Testis (tissue), 3 donors: ENCODE data around the gene HYKK. TPM values are rescaled to one million over a fixed set of nuclear protein-coding genes. Genes with fewer than 3 reads are reported as not detected.

ENCODE experiments used
- DNase-seq: peaks from one replicate; pipeline ENCODE4 v3.0.0-alpha.2; 2019
- H3K27ac ChIP-seq, 2 donors: fragments of 200-600 bp; sonication (generic); one replicate each; pipeline ENCODE4 v1.5.1; 2019
- H3K27me3 ChIP-seq: fragments of 200-600 bp; sonication (generic); one replicate; pipeline ENCODE4 v1.5.1; 2019
- H3K36me3 ChIP-seq: fragments of 200-600 bp; sonication (generic); one replicate; pipeline ENCODE4 v1.5.1; 2017; ENCODE audit warnings: low read depth; ENCODE audit errors: missing control alignments
- H3K4me1 ChIP-seq: fragments of 200-600 bp; sonication (generic); one replicate; pipeline ENCODE4 v1.5.1; 2019
- H3K4me3 ChIP-seq, 2 donors: fragments of 200-600 bp; sonication (generic); one replicate each; pipeline ENCODE4 v1.5.1; 2017 to 2019
- H3K9me3 ChIP-seq: fragments of 200-600 bp; sonication (generic); one replicate; pipeline ENCODE4 v1.5.1; 2017
- POLR2A ChIP-seq: fragments of 450-650 bp; IDR thresholded peaks from one replicate; pipeline ENCODE4 v1.6.1; 2017; ENCODE audit warnings: antibody characterized with exemption, mild to moderate bottlenecking, moderate library complexity
- WGBS, 2 donors: methylation state at CpG; one replicate each; pipeline ENCODE4 v1.1.5; 2018; 5-methylcytosine and 5-hydroxymethylcytosine counted together
- intact Hi-C: fragments of 100-400 bp; cut with DNase I; formaldehyde crosslinking; loops from one replicate; pipeline ENCODE4 v1.15.1; 2023; ENCODE audit warnings: low total_unique reads
- polyA plus RNA-seq: library from polyadenylated mRNA; stranded (reverse); fragments of 350-450 nt; fragmentation: Illumina TruSeq; extraction: RNeasy Lipid Tissue Mini Kit (QIAGEN cat#74804); gene quantifications from one replicate; pipeline ENCODE4 v1.2.3, GENCODE V29; 2014; ENCODE audit warnings: low read depth, low replicate concordance; ENCODE audit not compliant: insufficient read depth
- total RNA-seq, 2 donors: library from RNA; depleted of rRNA; stranded (reverse); fragments of >200 nt; gene quantifications; one replicate each; pipeline ENCODE4 v1.2.3, GENCODE V29; 2016
- TF ChIP-seq, protein P1 (sequence below), 3 experiments: fragments of 450-650 bp in 2 of 3; fragments of 200-600 bp in 1 of 3; sonication (generic) in 1 of 3; IDR thresholded peaks; one replicate each; pipeline ENCODE4 v1.5.1; 2016 to 2019; ENCODE audit warnings: antibody characterized with exemption in 3 of 3, mild to moderate bottlenecking in 2 of 3, moderate library complexity in 1 of 3

HYKK gene
- total and polyA plus RNA-seq, 3 donors from 2014 or later: 5.9 to 8.8 (median 7.0) TPM

DNA sequence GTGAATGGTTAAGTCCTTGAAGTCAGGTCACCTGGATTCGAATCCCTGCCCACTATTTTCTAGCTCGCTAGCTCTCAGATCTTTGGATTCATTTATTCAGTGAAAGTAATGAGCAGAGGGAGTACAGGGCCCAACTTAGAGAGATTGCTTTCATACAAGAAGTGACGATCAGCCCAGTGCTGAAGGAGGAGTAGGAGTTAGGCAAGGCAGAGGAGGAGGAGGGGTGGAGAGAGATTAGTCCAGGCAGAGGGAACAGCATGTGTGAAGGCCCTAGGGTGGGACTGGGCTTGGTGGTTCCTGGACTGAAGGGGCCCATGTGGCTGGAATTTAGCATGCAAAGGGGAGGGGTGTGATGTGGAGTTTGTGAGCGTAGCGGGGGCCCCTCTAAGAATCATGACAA is 54.1 kb downstream of the HYKK start:
- H3K27ac ChIP-seq: no peak overlapping the region
- no peaks in the 10 kb centered on the region for H3K9me3 ChIP-seq
- 79 to 92% methylated on average over 5 of the region's 5 CpGs for whole genome bisulfite sequencing, 2 donors
- H3K4me3 ChIP-seq: no peak overlapping the region
- TF ChIP-seq, protein P1, sequence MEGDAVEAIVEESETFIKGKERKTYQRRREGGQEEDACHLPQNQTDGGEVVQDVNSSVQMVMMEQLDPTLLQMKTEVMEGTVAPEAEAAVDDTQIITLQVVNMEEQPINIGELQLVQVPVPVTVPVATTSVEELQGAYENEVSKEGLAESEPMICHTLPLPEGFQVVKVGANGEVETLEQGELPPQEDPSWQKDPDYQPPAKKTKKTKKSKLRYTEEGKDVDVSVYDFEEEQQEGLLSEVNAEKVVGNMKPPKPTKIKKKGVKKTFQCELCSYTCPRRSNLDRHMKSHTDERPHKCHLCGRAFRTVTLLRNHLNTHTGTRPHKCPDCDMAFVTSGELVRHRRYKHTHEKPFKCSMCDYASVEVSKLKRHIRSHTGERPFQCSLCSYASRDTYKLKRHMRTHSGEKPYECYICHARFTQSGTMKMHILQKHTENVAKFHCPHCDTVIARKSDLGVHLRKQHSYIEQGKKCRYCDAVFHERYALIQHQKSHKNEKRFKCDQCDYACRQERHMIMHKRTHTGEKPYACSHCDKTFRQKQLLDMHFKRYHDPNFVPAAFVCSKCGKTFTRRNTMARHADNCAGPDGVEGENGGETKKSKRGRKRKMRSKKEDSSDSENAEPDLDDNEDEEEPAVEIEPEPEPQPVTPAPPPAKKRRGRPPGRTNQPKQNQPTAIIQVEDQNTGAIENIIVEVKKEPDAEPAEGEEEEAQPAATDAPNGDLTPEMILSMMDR (IDR thresholded peaks at IDR 0.05): no peak
- no peak for TF ChIP-seq POLR2A
- intact Hi-C loops: loop anchor here (10.0 kb wide), 1 partner anchor 57 kb away; the partner anchor contains the start of gene HYKK
- no peak for DNase-seq
- H3K36me3 ChIP-seq: no peaks in the 10 kb centered on the region
- H3K4me1 ChIP-seq: peaks cover 9% of the 10 kb centered on the region
- no peaks in the 10 kb centered on the region for H3K27me3 ChIP-seq

DNA sequence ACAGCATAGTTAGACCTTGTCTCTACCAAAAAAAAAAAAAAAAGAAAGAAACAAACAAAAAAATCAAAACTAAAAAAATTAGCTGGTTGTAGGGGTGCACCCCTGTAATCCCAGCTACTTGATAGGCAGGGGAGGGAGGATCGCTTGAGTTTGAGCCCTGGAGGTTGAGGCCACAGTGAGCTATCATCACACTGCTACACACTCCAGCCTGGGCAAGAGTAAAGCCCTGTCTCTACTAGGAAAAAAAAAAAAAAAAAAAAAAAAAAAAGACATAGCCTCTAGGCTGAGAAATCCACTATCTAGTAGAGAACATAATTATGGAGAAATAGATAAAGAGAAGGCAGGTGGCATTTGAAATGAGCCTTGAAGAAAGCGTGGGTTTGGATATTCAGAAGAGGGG is 55.7 kb downstream of the HYKK start:
- intact Hi-C loops: loop anchor here (10.0 kb wide), 1 partner anchor 58 kb away; the partner anchor contains the start of gene HYKK
- WGBS, 2 donors: 83 to 94% methylated on average over 2 of the region's 2 CpGs
- DNase-seq: no peak
- Histone ChIP-seq H3K4me1 (peaks cover 9% of the 10 kb centered on the region), H3K4me3 (no peak overlapping the region), H3K36me3 (no peaks in the 10 kb centered on the region), H3K27me3 (no peaks in the 10 kb centered on the region), H3K27ac (no peak overlapping the region), H3K9me3 (no peaks in the 10 kb centered on the region)
- TF ChIP-seq, protein P1 (IDR thresholded peaks at IDR 0.05): no peak
- TF ChIP-seq POLR2A: no peak

DNA sequence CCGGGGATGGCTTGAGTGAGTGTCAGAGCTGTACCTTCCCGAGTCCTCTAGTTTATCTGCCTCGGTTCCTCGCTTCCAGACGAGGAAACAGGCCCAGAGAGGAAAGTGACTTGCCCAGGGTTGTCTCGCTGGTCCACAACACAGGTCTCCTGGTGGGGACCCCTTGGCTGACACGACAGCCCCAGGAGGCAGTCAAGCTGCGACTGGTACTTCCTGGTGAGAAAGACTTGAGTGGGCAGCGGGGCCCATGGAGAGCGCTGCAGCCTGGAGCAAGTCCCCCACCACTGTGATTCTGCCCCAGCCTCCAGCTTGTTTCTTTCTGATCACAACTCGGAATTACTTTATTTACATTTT is 57.3 kb downstream of the HYKK start:
- Histone ChIP-seq H3K9me3 (no peaks in the 10 kb centered on the region), H3K36me3 (no peaks in the 10 kb centered on the region), H3K4me1 (peaks cover 9% of the 10 kb centered on the region), H3K27me3 (no peaks in the 10 kb centered on the region), H3K27ac (no peak overlapping the region), H3K4me3 (peak overlapping the region; percentile 56 to 62)
- 48 to 73% methylated on average over 8 to 11 of the region's 11 CpGs for WGBS, 2 donors
- no peak for TF ChIP-seq POLR2A
- TF ChIP-seq, protein P1 (IDR thresholded peaks at IDR 0.05): no peak
- no peak for DNase-seq
- intact Hi-C loops: loop anchor here (10.0 kb wide), 1 partner anchor 60 kb away; the partner anchor contains the start of gene HYKK

DNA sequence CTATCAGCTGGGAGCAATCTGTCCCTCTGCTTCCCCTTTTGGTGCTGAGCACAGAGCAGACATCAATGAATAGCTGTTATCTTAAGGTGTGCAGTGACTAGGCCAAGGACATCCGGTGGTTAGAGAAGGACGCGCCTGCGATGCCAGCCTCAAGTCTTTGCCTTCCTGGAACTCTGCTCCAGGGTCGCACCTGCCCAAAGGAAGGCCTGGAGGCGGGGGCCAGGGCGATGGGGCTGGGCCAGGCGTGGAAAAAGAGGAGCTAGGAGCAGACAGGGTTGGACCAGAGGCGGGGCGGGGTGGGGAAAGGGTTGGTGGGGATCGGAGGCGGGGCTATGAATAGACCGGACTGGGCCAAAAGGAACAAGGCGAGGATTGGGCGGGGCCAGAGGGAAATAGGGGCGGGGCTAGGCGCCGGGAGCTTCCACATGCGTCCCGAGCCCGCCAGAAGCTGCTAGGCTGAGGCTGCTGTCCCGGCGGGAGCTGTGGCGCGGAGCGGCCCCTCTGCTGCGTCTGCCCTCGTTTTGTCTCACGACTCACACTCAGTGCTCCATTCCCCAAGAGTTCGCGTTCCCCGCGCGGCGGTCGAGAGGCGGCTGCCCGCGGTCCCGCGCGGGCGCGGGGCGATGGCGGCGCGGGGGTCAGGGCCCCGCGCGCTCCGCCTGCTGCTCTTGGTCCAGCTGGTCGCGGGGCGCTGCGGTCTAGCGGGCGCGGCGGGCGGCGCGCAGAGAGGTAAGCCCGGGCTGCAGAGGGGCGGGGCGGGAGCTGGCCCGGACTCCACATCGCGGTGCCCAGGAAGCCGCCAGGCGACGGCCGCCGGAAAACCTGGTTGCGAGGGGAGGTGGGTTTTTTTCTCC is 57.9 kb downstream of the HYKK start, which contains the start of gene CHRNA5:
Gene CHRNA5, plus strand, starts transcription at position 424 of the 854 bp plus-strand sequence. Its CDS starts 200 bp downstream, at position 624.
- H3K4me3 ChIP-seq: peak within 1 kb of the TSS; percentile 56 to 62
- no peaks in the 10 kb centered on the region for H3K9me3 ChIP-seq
- peak within 1 kb of the TSS in 1 of 2 donors; percentile 31 for H3K27ac ChIP-seq
- no peaks in the 10 kb centered on the region for H3K36me3 ChIP-seq
- WGBS, 2 donors: 1% methylated on average over 14 to 73 of the region's 75 CpGs
- TF ChIP-seq, protein P1 (IDR thresholded peaks at IDR 0.05): no peak
- no peak for TF ChIP-seq POLR2A
- intact Hi-C loops: loop anchor here (10.0 kb wide), 1 partner anchor 61 kb away; the partner anchor contains the start of gene HYKK
- H3K27me3 ChIP-seq: no peaks in the 10 kb centered on the region
- peaks cover 9% of the 10 kb centered on the region for H3K4me1 ChIP-seq
- peak; percentile 93 for DNase-seq
